Measurements from ENCODE around the gene PEPD.

- no peak for TF ChIP-seq REST (IDR thresholded peaks at IDR 0.05; ENCODE audit: insufficient read depth in 1 of 2, low read depth in 2 of 2, low read length in 2 of 2)
- no peak for TF ChIP-seq POLR2AphosphoS5 (IDR thresholded peaks at IDR 0.05; ENCODE audit: low read depth, low read length)
- TF ChIP-seq SIN3A (IDR thresholded peaks at IDR 0.05; ENCODE audit: borderline replicate concordance, insufficient read depth, low read length): no peak
These were observed 63.4 kb downstream of the PEPD start for GRCh38 chr19:33458171-33458633.

Data from PFSK-1 (cell line).